WTC11 (cell line): ENCODE measurements around the gene CPVL. TPM values are rescaled to one million over a fixed set of nuclear protein-coding genes. Genes with fewer than 3 reads are reported as not detected.
A peak's percentile ranks its signal among the peaks of the same experiment; 100 is the strongest.

ENCODE experiments used
- ATAC-seq: fragments of 200-7000 bp; cut with Tn5 transposase; 2 replicates; pipeline ENCODE4 v1.10.0; 2021; ENCODE audit warnings: mild to moderate bottlenecking, moderate library complexity
- CTCF ChIA-PET: fragments of 300-600 bp; sonication (Branson Sonifier 250); formaldehyde crosslinking; loops from one replicate; lab custom pipeline; 2021; ENCODE audit warnings: antibody characterized with exemption; lab: Charles Lee
- POLR2A ChIA-PET: fragments of 350-600 bp; sonication (Branson Sonifier 250); formaldehyde crosslinking; loops from one replicate; lab custom pipeline; 2021; ENCODE audit warnings: antibody characterized with exemption; lab: Charles Lee
- DNase-seq: peaks from one replicate; pipeline ENCODE4 v3.0.0; 2021; ENCODE audit warnings: low spot score
- H3K27ac Mint-ChIP-seq: 2 replicates; pipeline ENCODE4 v1.8.0; 2021; ENCODE audit warnings: mixed read lengths
- H3K27me3 Mint-ChIP-seq: 2 replicates; pipeline ENCODE4 v1.8.0; 2021; ENCODE audit warnings: low read depth, mild to moderate bottlenecking, moderate library complexity, mixed read lengths
- H3K36me3 Mint-ChIP-seq: 2 replicates; pipeline ENCODE4 v1.8.0; 2021; ENCODE audit warnings: mixed read lengths
- H3K4me1 Mint-ChIP-seq: 2 replicates; pipeline ENCODE4 v1.8.0; 2022; ENCODE audit warnings: mixed read lengths
- H3K4me3 Mint-ChIP-seq: 2 replicates; pipeline ENCODE4 v1.8.0; 2021; ENCODE audit warnings: mild to moderate bottlenecking, moderate library complexity, mixed read lengths
- H3K9me3 Mint-ChIP-seq: 2 replicates; pipeline ENCODE4 v1.8.0; 2021; ENCODE audit warnings: mixed read lengths
- ATF3 ChIP-seq: sonication (generic); formaldehyde crosslinking; conservative IDR thresholded peaks from 2 replicates; pipeline ENCODE4 v1.8.1; 2022; ENCODE audit warnings: mild to moderate bottlenecking, missing genetic modification reagents
- ATF6 ChIP-seq: sonication (generic); formaldehyde crosslinking; IDR thresholded peaks from 2 replicates; pipeline ENCODE4 v1.8.1; 2023; ENCODE audit warnings: mild to moderate bottlenecking, missing genetic modification reagents
- CREB1 ChIP-seq: sonication (generic); formaldehyde crosslinking; IDR thresholded peaks from 2 replicates; pipeline ENCODE4 v1.8.0; 2023; ENCODE audit warnings: mild to moderate bottlenecking, missing genetic modification reagents
- EMX1 ChIP-seq: fragments of 250-450 bp; sonication (Bioruptor Pico); IDR thresholded peaks from 2 replicates; pipeline ENCODE4 v1.8.0; 2021; ENCODE audit warnings: mild to moderate bottlenecking
- FOXK1 ChIP-seq: sonication (generic); formaldehyde crosslinking; IDR thresholded peaks from 2 replicates; pipeline ENCODE4 v1.8.0; 2022; ENCODE audit warnings: mild to moderate bottlenecking, moderate library complexity, missing genetic modification reagents
- HMGA2 ChIP-seq: fragments of 250-450 bp; sonication (Bioruptor Pico); IDR thresholded peaks from 2 replicates; pipeline ENCODE4 v1.4.0; 2021; ENCODE audit warnings: mild to moderate bottlenecking, moderate library complexity
- JAZF1 ChIP-seq: fragments of 250-450 bp; sonication (Bioruptor Pico); IDR thresholded peaks from 2 replicates; pipeline ENCODE4 v1.9.0; 2021; ENCODE audit warnings: moderate library complexity, mild to moderate bottlenecking, inconsistent platforms
- MAX ChIP-seq: sonication (generic); formaldehyde crosslinking; IDR thresholded peaks from 2 replicates; pipeline ENCODE4 v1.8.0; 2022; ENCODE audit warnings: mild to moderate bottlenecking, missing genetic modification reagents
- MXD4 ChIP-seq: fragments of 250-450 bp; sonication (Bioruptor Pico); IDR thresholded peaks from 2 replicates; pipeline ENCODE4 v1.8.0; 2021; ENCODE audit warnings: mild to moderate bottlenecking, moderate library complexity, borderline replicate concordance
- NFATC4 ChIP-seq: fragments of 250-450 bp; sonication (Bioruptor Pico); IDR thresholded peaks from 2 replicates; pipeline ENCODE4 v1.9.0; 2021; ENCODE audit warnings: mild to moderate bottlenecking
- NFE2L1 ChIP-seq: sonication (generic); formaldehyde crosslinking; IDR thresholded peaks from 2 replicates; pipeline ENCODE4 v1.8.1; 2023; ENCODE audit warnings: missing genetic modification reagents
- NR1H2 ChIP-seq: sonication (generic); formaldehyde crosslinking; IDR thresholded peaks from 2 replicates; pipeline ENCODE4 v1.9.0; 2021; ENCODE audit warnings: mild to moderate bottlenecking, moderate library complexity, missing genetic modification reagents
- RELA ChIP-seq: sonication (generic); formaldehyde crosslinking; IDR thresholded peaks from 2 replicates; pipeline ENCODE4 v1.8.1; 2022; ENCODE audit warnings: missing genetic modification reagents, mild to moderate bottlenecking, borderline replicate concordance
- SMAD4 ChIP-seq: sonication (generic); formaldehyde crosslinking; IDR thresholded peaks from 2 replicates; pipeline ENCODE4 v1.8.0; 2022; ENCODE audit warnings: mild to moderate bottlenecking, missing genetic modification reagents
- SP1 ChIP-seq: sonication (generic); formaldehyde crosslinking; conservative IDR thresholded peaks from 2 replicates; pipeline ENCODE4 v1.8.1; 2022; ENCODE audit warnings: missing genetic modification reagents
- STAT6 ChIP-seq: sonication (generic); formaldehyde crosslinking; conservative IDR thresholded peaks from 2 replicates; pipeline ENCODE4 v1.8.1; 2023; ENCODE audit warnings: mild to moderate bottlenecking, low read depth, missing genetic modification reagents, moderate library complexity
- ZNF138 ChIP-seq: sonication (generic); formaldehyde crosslinking; conservative IDR thresholded peaks from 2 replicates; pipeline ENCODE4 v1.8.1; 2022; ENCODE audit warnings: mild to moderate bottlenecking, moderate library complexity, missing genetic modification reagents
- ZNF232 ChIP-seq: sonication (generic); formaldehyde crosslinking; IDR thresholded peaks from 2 replicates; pipeline ENCODE4 v1.8.0; 2022; ENCODE audit warnings: mild to moderate bottlenecking, missing genetic modification reagents
- ZNF425 ChIP-seq: fragments of 250-450 bp; sonication (Bioruptor Pico); conservative IDR thresholded peaks from 2 replicates; pipeline ENCODE4 v1.9.0; 2021; ENCODE audit warnings: mild to moderate bottlenecking
- ZNF671 ChIP-seq: fragments of 250-450 bp; sonication (Bioruptor Pico); IDR thresholded peaks from 2 replicates; pipeline ENCODE4 v1.8.0; 2021; ENCODE audit warnings: mild to moderate bottlenecking
- ZSCAN18 ChIP-seq: fragments of 250-450 bp; sonication (Bioruptor Pico); IDR thresholded peaks from 2 replicates; pipeline ENCODE4 v2.1.2; 2022; ENCODE audit warnings: mild to moderate bottlenecking, moderate library complexity
- total RNA-seq: library from RNA; stranded (reverse); gene quantifications from 3 replicates; pipeline ENCODE4 v1.2.3, GENCODE V29; 2021

The CPVL gene
- total RNA-seq, 1 experiment from 2014 or later, result 34.2 TPM

GRCh38 chr7:29113384-29114102 is 32.8 kb downstream of the CPVL start:
- peaks cover 15% of the 10 kb centered on the region for H3K36me3 Mint-ChIP-seq
- peak overlapping the region; percentile 66 for H3K27ac Mint-ChIP-seq
- peak; percentile 28 for DNase-seq
- no peaks in the 10 kb centered on the region for H3K27me3 Mint-ChIP-seq
- peaks cover 33% of the 10 kb centered on the region for H3K4me1 Mint-ChIP-seq
- ATAC-seq, result peak; percentile 92
- H3K9me3 Mint-ChIP-seq, result peaks cover 6% of the 10 kb centered on the region
- no peak overlapping the region for H3K4me3 Mint-ChIP-seq
- no peak for TF ChIP-seq NR1H2 (CRISPR knock-in tag)
- no peak for TF ChIP-seq SP1 (CRISPR knock-in tag)
- no peak for TF ChIP-seq MAX (CRISPR knock-in tag)
- no peak for TF ChIP-seq NFATC4 (CRISPR knock-in tag)
- TF ChIP-seq NFE2L1 (CRISPR knock-in tag), result no peak
- no peak for TF ChIP-seq ZSCAN18 (CRISPR knock-in tag)
- no peak for TF ChIP-seq STAT6 (CRISPR knock-in tag)
- no peak for TF ChIP-seq FOXK1
- no peak for TF ChIP-seq RELA (CRISPR knock-in tag)
- CTCF ChIA-PET, result interaction anchor here (0.6 to 2.9 kb wide), 29 partner anchors 10 to 309 kb away, joined by 3 to 37 read pairs (median 4); no protein-coding TSS in a partner anchor
- POLR2A ChIA-PET, result interaction anchor here (0.8 kb wide), 1 partner anchor 26 kb away, joined by 3 read pairs; no protein-coding TSS in a partner anchor

- H3K27me3 Mint-ChIP-seq, result no peaks in the 10 kb centered on the region
- ATAC-seq, result no peak
- ChIA-PET POLR2A (interaction anchor here (0.8 kb wide), 1 partner anchor 26 kb away, joined by 3 read pairs; no protein-coding TSS in a partner anchor), CTCF (interaction anchor here (1.2 to 2.9 kb wide), 7 partner anchors 11 to 296 kb away, joined by 3 to 37 read pairs (median 21); no protein-coding TSS in a partner anchor)
- no peak overlapping the region for H3K27ac Mint-ChIP-seq
- peaks cover 15% of the 10 kb centered on the region for H3K36me3 Mint-ChIP-seq
- peaks cover 6% of the 10 kb centered on the region for H3K9me3 Mint-ChIP-seq
- H3K4me1 Mint-ChIP-seq, result peaks cover 33% of the 10 kb centered on the region
- no peak for DNase-seq
- no peak overlapping the region for H3K4me3 Mint-ChIP-seq
- TF ChIP-seq EMX1 (CRISPR knock-in tag) (no peak), ZNF232 (no peak), CREB1 (no peak), ZNF138 (CRISPR knock-in tag) (no peak), ZSCAN18 (CRISPR knock-in tag) (no peak), ZNF671 (CRISPR knock-in tag) (no peak), MXD4 (CRISPR knock-in tag) (no peak), ZNF425 (CRISPR knock-in tag) (no peak), ATF6 (CRISPR knock-in tag) (no peak), SMAD4 (CRISPR knock-in tag) (no peak), HMGA2 (CRISPR knock-in tag) (no peak), ATF3 (no peak), JAZF1 (CRISPR knock-in tag) (no peak)
- TF ChIP-seq, all 79 proteins: peak for 0
Measured at GRCh38 chr7:29112721-29113120, 33.6 kb downstream of the CPVL start.
